Endothelial cell of umbilical vein (primary cell): ENCODE measurements around the gene VPS41. TPM values are rescaled to one million over a fixed set of nuclear protein-coding genes. Genes with fewer than 3 reads are reported as not detected.

Source experiments
- BruUV-seq: library from RNA; stranded (reverse); fragments of 400-500 nt; replicated peaks from 2 replicates; lab custom pipeline; 2021; lab: Mats Ljungman, UMichigan
- CTCF ChIA-PET: fragments of 300-600, 350-600 bp; sonication (Branson Sonifier 250); formaldehyde crosslinking; loops from one replicate; lab custom pipeline; 2021; ENCODE audit warnings: antibody characterized with exemption, inconsistent platforms; lab: Charles Lee
- POLR2A ChIA-PET: fragments of 300-600, 350-600 bp; sonication (Branson Sonifier 250); formaldehyde crosslinking; loops from one replicate; lab custom pipeline; 2021; ENCODE audit warnings: antibody characterized with exemption, inconsistent platforms; lab: Charles Lee
- DNase-seq: peaks from one replicate; pipeline ENCODE4 v3.0.0-alpha.2; 2011; ENCODE audit warnings: low read depth, low spot score
- FAIRE-seq: peaks from 2 replicates; lab custom pipeline; 2011; peaks lifted over from hg19 to GRCh38; lab: Jason Lieb, UNC
- H2AFZ ChIP-seq: 2 replicates; pipeline ENCODE4 v1.6.0; 2012; ENCODE audit warnings: low read depth, low read length, control low read depth, inconsistent platforms
- H3K27ac ChIP-seq: 2 replicates; pipeline ENCODE4 v1.5.1; 2011; ENCODE audit warnings: low read depth, mild to moderate bottlenecking, control low read depth, low read length, moderate library complexity; ENCODE audit not compliant: insufficient read depth
- H3K27me3 ChIP-seq, 2 experiments: 2 replicates each; pipeline versions ENCODE4 v1.6.0 to v1.6.1; 2011; ENCODE audit warnings: low read length in 2 of 2, mixed read lengths in 1 of 2; ENCODE audit not compliant: control insufficient read depth in 2 of 2, insufficient read depth in 2 of 2
- H3K36me3 ChIP-seq, 2 experiments: 2 replicates in 1 of 2; 3 replicates in 1 of 2; pipeline ENCODE4 v1.5.1; 2011; ENCODE audit warnings: low read length in 2 of 2, mild to moderate bottlenecking in 1 of 2, moderate library complexity in 1 of 2; ENCODE audit not compliant: control insufficient read depth in 2 of 2, insufficient read depth in 2 of 2; ENCODE audit errors: extremely low read depth in 1 of 2
- H3K4me1 ChIP-seq: 3 replicates; pipeline ENCODE4 v1.5.1; 2011; ENCODE audit warnings: mild to moderate bottlenecking, low read length; ENCODE audit not compliant: control insufficient read depth, insufficient read depth; ENCODE audit errors: extremely low read depth
- H3K4me2 ChIP-seq: 2 replicates; pipeline ENCODE4 v1.6.1; 2011; ENCODE audit warnings: low read length, control low read depth, mixed read lengths; ENCODE audit not compliant: insufficient read depth
- H3K4me3 ChIP-seq, 3 experiments: fragments of 200-600 bp in 1 of 3; sonication (generic), shearing (Covaris generic) in 1 of 3; replicated peaks in 1 of 3; 2 replicates each; pipeline ENCODE4 v1.5.1; 2011 to 2016; ENCODE audit warnings: control low read depth in 3 of 3, low read length in 3 of 3, mild to moderate bottlenecking in 2 of 3, inconsistent platforms in 1 of 3, low read depth in 1 of 3, moderate library complexity in 1 of 3; ENCODE audit not compliant: insufficient read depth in 1 of 3
- H3K79me2 ChIP-seq: 2 replicates; pipeline ENCODE4 v1.6.0; 2012; ENCODE audit warnings: low read length, inconsistent platforms; ENCODE audit not compliant: control insufficient read depth, insufficient read depth
- H3K9ac ChIP-seq: replicated peaks from 2 replicates; pipeline ENCODE3; 2011; ENCODE audit warnings: low read length, control low read depth; ENCODE audit not compliant: insufficient read depth; ENCODE audit errors: extremely low read depth
- H3K9me1 ChIP-seq: replicated peaks from 3 replicates; pipeline ENCODE4 v1.6.0; 2011; ENCODE audit warnings: mild to moderate bottlenecking, low read length; ENCODE audit not compliant: control insufficient read depth, insufficient read depth; ENCODE audit errors: extremely low read depth
- H3K9me3 ChIP-seq: replicated peaks from 2 replicates; pipeline ENCODE4 v1.5.1; 2012; ENCODE audit warnings: low read length, inconsistent platforms; ENCODE audit not compliant: control insufficient read depth, insufficient read depth
- H4K20me1 ChIP-seq: replicated peaks from 2 replicates; pipeline ENCODE3; 2011; ENCODE audit warnings: mild to moderate bottlenecking, low read length; ENCODE audit not compliant: control insufficient read depth, insufficient read depth; ENCODE audit errors: extremely low read depth
- EZH2 ChIP-seq: IDR thresholded peaks from 2 replicates; pipeline ENCODE4 v1.6.1; 2012; ENCODE audit warnings: borderline replicate concordance, low read depth, mild to moderate bottlenecking, moderate library complexity, low read length, inconsistent platforms; ENCODE audit not compliant: severe bottlenecking
- FOS ChIP-seq: IDR thresholded peaks from 2 replicates; pipeline ENCODE4 v1.6.1; 2011; ENCODE audit warnings: mild to moderate bottlenecking, low read length, moderate library complexity, borderline replicate concordance; ENCODE audit not compliant: insufficient read depth
- GATA2 ChIP-seq: IDR thresholded peaks from 2 replicates; pipeline ENCODE4 v1.7.0; 2011; ENCODE audit warnings: low read depth, mild to moderate bottlenecking, moderate library complexity, mixed read lengths, low read length; ENCODE audit not compliant: insufficient read length, insufficient read depth
- JUN ChIP-seq: IDR thresholded peaks from 2 replicates; pipeline ENCODE4 v1.6.1; 2011; ENCODE audit warnings: borderline replicate concordance, low read depth; ENCODE audit not compliant: insufficient read length, insufficient read depth
- MAX ChIP-seq: IDR thresholded peaks from 2 replicates; pipeline ENCODE4 v1.6.1; 2011; ENCODE audit not compliant: insufficient read depth, insufficient read length
- MYC ChIP-seq: IDR thresholded peaks from one replicate; pipeline ENCODE4 v1.6.1; 2011; ENCODE audit warnings: mild to moderate bottlenecking, low read depth, low read length
- POLR2A ChIP-seq: IDR thresholded peaks from 2 replicates; pipeline ENCODE4 v1.6.1; 2012; ENCODE audit warnings: low read depth, mild to moderate bottlenecking, control low read depth, low read length
- POLR2AphosphoS5 ChIP-seq: IDR thresholded peaks from 2 replicates; pipeline ENCODE4 v1.6.1; 2012; ENCODE audit warnings: low read depth, mild to moderate bottlenecking, control low read depth, low read length, moderate library complexity; ENCODE audit not compliant: insufficient read depth
- dilution Hi-C: fragments of 300-500 bp; cut with MboI; formaldehyde crosslinking; loops from one replicate; pipeline ENCODE4 v1.15.0; 2019; ENCODE audit warnings: low sequenced_read_pairs; ENCODE audit not compliant: extremely low pct_ligation_motif_present
- intact Hi-C: fragments of 100-400 bp; cut with micrococcal nuclease; formaldehyde crosslinking; loops from one replicate; pipeline ENCODE4 v1.10.0; 2022
- polyA plus RNA-seq, 4 experiments: library from polyadenylated mRNA; depleted of rRNA in 3 of 4; stranded (reverse) in 3 of 4; unstranded in 1 of 4; fragments of >200 nt; gene quantifications; 2 replicates each; pipeline versions ENCODE4 v1.2.1 to v1.2.3, GENCODE V29; 2011 to 2012; ENCODE audit warnings: missing spikeins in 1 of 4
- total RNA-seq: library from RNA; stranded (reverse); gene quantifications from 2 replicates; pipeline ENCODE4 v1.2.3, GENCODE V29; 2021
- TF ChIP-seq, protein P1 (sequence below), 2 donors: IDR thresholded peaks; 1 replicate in 1 of 2; 2 replicates in 1 of 2; pipeline ENCODE4 v1.5.1; 2011; ENCODE audit warnings: low read length in 2 of 2, mild to moderate bottlenecking in 2 of 2, moderate library complexity in 2 of 2, control low read depth in 1 of 2, inconsistent platforms in 1 of 2, low read depth in 1 of 2; ENCODE audit not compliant: insufficient read depth in 1 of 2; ENCODE audit errors: extremely low read depth in 1 of 2

VPS41 gene
- total and polyA plus RNA-seq, 2 donors (not counting 3 experiments of a cell fraction or from before 2014, with no cell fraction given): 14.3 to 79.8 TPM

- no peak overlapping the region for H2AFZ ChIP-seq
- DNase-seq (no peak), FAIRE-seq (no peak)
- H3K27me3 ChIP-seq: no peaks in the 10 kb centered on the region
- BruUV-seq: no TSS peak
- H3K9me1 ChIP-seq: no peaks in the 10 kb centered on the region
- H3K27ac ChIP-seq: no peak overlapping the region
- intact Hi-C loops (no loop called here), dilution Hi-C loops (no loop called here)
- no peak overlapping the region for H3K4me2 ChIP-seq
- no peak overlapping the region for H3K9ac ChIP-seq
- H3K4me3 ChIP-seq: no peak overlapping the region
- H3K79me2 ChIP-seq: no peaks in the 10 kb centered on the region
- peaks cover 2 to 8% of the 10 kb centered on the region in 2 experiments for H3K36me3 ChIP-seq
- no peaks in the 10 kb centered on the region for H3K9me3 ChIP-seq
- TF ChIP-seq, protein P1, sequence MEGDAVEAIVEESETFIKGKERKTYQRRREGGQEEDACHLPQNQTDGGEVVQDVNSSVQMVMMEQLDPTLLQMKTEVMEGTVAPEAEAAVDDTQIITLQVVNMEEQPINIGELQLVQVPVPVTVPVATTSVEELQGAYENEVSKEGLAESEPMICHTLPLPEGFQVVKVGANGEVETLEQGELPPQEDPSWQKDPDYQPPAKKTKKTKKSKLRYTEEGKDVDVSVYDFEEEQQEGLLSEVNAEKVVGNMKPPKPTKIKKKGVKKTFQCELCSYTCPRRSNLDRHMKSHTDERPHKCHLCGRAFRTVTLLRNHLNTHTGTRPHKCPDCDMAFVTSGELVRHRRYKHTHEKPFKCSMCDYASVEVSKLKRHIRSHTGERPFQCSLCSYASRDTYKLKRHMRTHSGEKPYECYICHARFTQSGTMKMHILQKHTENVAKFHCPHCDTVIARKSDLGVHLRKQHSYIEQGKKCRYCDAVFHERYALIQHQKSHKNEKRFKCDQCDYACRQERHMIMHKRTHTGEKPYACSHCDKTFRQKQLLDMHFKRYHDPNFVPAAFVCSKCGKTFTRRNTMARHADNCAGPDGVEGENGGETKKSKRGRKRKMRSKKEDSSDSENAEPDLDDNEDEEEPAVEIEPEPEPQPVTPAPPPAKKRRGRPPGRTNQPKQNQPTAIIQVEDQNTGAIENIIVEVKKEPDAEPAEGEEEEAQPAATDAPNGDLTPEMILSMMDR (IDR thresholded peaks at IDR 0.05; ENCODE audit: extremely low read depth in 1 of 2, insufficient read depth in 1 of 2, low read depth in 1 of 2, low read length in 2 of 2): peak in 1 of 2 donors; percentile 14
- no peak for TF ChIP-seq FOS
- ChIA-PET POLR2A (no interaction called here), CTCF (interaction anchor here (1.1 kb wide), 1 partner anchor 9 kb away, joined by 3 read pairs; no protein-coding TSS in a partner anchor)
- no peaks in the 10 kb centered on the region for H4K20me1 ChIP-seq
- H3K4me1 ChIP-seq: no peaks in the 10 kb centered on the region
Observed at GRCh38 chr7:38748056-38748610, 160.9 kb downstream of the VPS41 start.

DNA sequence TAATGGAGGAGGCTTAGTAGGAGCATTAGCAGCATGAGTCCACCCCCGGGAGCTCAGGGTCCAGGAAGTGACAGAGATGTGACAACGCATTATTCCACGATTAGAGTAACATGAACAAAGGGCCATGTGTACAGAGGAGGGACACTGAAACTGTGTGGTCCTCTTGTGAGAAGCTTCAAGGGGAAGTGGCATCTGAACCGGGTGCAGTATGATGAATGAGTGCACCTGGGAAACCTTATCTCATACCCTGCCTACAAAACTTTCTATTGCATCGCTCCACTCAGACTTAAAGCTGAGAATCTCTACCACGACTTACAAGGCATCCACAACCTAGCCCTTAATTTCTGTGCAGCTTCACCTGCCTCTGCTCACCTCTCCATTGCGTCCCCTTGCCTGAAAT is 162.6 kb downstream of the VPS41 start:
- Histone ChIP-seq H3K4me1 (no peaks in the 10 kb centered on the region), H3K36me3 (peaks cover 3 to 4% of the 10 kb centered on the region in 2 experiments), H3K9me3 (no peaks in the 10 kb centered on the region), H2AFZ (no peak overlapping the region), H3K4me3 (no peak overlapping the region), H3K27me3 (no peaks in the 10 kb centered on the region), H3K27ac (no peak overlapping the region), H3K79me2 (no peaks in the 10 kb centered on the region), H4K20me1 (no peaks in the 10 kb centered on the region), H3K4me2 (no peak overlapping the region), H3K9me1 (no peaks in the 10 kb centered on the region), H3K9ac (no peak overlapping the region)
- DNase-seq (no peak), FAIRE-seq (no peak)
- intact Hi-C loops: no loop called here
- BruUV-seq: no TSS peak
- TF ChIP-seq MYC (no peak), GATA2 (no peak), POLR2AphosphoS5 (no peak), FOS (no peak), MAX (no peak), JUN (no peak), POLR2A (no peak), EZH2 (no peak)
- TF ChIP-seq, protein P1 (IDR thresholded peaks at IDR 0.05; ENCODE audit: extremely low read depth in 1 of 2, insufficient read depth in 1 of 2, low read depth in 1 of 2, low read length in 2 of 2): no peak
- ChIA-PET CTCF (no interaction called here), POLR2A (no interaction called here)
- dilution Hi-C loops: no loop called here
